SU-DHL-6 (cell line): ENCODE results near the gene CXCL12.

Experiments
- EZH2phosphoT487 ChIP-seq: fragments of 200-600 bp; sonication (generic), shearing (Covaris generic); conservative IDR thresholded peaks from 2 replicates; pipeline ENCODE4 v1.6.1; 2018; ENCODE audit warnings: mild to moderate bottlenecking, antibody characterized with exemption, low read length, moderate library complexity, mixed read lengths
- TF ChIP-seq, protein P1 (sequence below): fragments of 200-600 bp; sonication (generic); IDR thresholded peaks from one replicate; pipeline ENCODE4 v1.5.1; 2017; ENCODE audit warnings: antibody characterized with exemption, mild to moderate bottlenecking, low read length, moderate library complexity; ENCODE audit not compliant: insufficient read depth, poor library complexity, severe bottlenecking

DNA sequence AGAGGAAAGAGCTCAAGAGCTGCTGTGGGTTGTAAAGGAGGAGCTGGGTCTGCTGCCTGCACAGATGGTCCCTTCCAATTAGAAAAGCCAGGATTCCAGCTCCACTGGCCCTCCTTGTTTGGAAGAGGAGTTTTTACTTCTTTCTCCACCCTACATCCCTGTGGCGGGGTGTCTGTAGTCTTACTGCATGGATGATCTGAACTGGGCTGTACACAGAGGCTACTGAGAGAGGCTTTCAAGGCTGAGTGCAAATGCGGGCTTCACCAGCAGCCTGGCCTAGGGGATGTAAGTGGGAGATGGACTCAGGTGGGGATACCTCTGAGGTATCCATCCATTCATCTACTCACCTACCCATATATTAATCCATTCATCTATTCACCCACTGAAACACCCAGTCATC is 7.1 kb upstream of the CXCL12 start:
- TF ChIP-seq, protein P1, sequence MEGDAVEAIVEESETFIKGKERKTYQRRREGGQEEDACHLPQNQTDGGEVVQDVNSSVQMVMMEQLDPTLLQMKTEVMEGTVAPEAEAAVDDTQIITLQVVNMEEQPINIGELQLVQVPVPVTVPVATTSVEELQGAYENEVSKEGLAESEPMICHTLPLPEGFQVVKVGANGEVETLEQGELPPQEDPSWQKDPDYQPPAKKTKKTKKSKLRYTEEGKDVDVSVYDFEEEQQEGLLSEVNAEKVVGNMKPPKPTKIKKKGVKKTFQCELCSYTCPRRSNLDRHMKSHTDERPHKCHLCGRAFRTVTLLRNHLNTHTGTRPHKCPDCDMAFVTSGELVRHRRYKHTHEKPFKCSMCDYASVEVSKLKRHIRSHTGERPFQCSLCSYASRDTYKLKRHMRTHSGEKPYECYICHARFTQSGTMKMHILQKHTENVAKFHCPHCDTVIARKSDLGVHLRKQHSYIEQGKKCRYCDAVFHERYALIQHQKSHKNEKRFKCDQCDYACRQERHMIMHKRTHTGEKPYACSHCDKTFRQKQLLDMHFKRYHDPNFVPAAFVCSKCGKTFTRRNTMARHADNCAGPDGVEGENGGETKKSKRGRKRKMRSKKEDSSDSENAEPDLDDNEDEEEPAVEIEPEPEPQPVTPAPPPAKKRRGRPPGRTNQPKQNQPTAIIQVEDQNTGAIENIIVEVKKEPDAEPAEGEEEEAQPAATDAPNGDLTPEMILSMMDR = no peak
- TF ChIP-seq EZH2phosphoT487 = no peak
